Activated B cell treated with CpG ODN at 0.5 μM for 24 hours (primary cell): ENCODE measurements around the gene MRNIP. TPM values are rescaled to one million over a fixed set of nuclear protein-coding genes. Genes with fewer than 3 reads are reported as not detected.
A peak's percentile ranks its signal among the peaks of the same experiment; 100 is the strongest.

Experiments
- ATAC-seq: fragments of 200-7000 bp; cut with Tn5 transposase; one replicate; pipeline ENCODE4 v1.10.0; 2021; ENCODE audit warnings: low read depth, mild to moderate bottlenecking, moderate library complexity
- CTCF ChIA-PET: fragments of 350-600 bp; sonication (Branson Sonifier 250); formaldehyde crosslinking; loops from one replicate; lab custom pipeline; 2021; ENCODE audit warnings: antibody characterized with exemption; lab: Charles Lee
- POLR2A ChIA-PET: fragments of 350-600 bp; sonication (Branson Sonifier 250); formaldehyde crosslinking; loops from one replicate; lab custom pipeline; 2021; ENCODE audit warnings: antibody characterized with exemption; lab: Charles Lee
- DNase-seq: peaks from one replicate; pipeline ENCODE4 v3.0.0; 2022
- H3K27ac Mint-ChIP-seq: one replicate; pipeline ENCODE4 v1.8.0; 2020; ENCODE audit warnings: mixed read lengths
- H3K27me3 Mint-ChIP-seq: one replicate; pipeline ENCODE4 v1.8.0; 2021; ENCODE audit warnings: mixed read lengths
- H3K36me3 Mint-ChIP-seq: one replicate; pipeline ENCODE4 v1.8.0; 2021; ENCODE audit warnings: low read depth, mixed read lengths
- H3K4me1 Mint-ChIP-seq: one replicate; pipeline ENCODE4 v1.8.0; 2021; ENCODE audit warnings: mixed read lengths
- H3K4me3 Mint-ChIP-seq: one replicate; pipeline ENCODE4 v1.8.0; 2020; ENCODE audit warnings: mild to moderate bottlenecking, mixed read lengths
- H3K9me3 Mint-ChIP-seq: one replicate; pipeline ENCODE4 v1.8.0; 2020; ENCODE audit warnings: mixed read lengths
- intact Hi-C: fragments of 100-400 bp; cut with micrococcal nuclease; formaldehyde crosslinking; loops from one replicate; pipeline ENCODE4 v1.15.1; 2024
- total RNA-seq: library from RNA; stranded (reverse); gene quantifications from 2 replicates; pipeline ENCODE4 v1.2.3, GENCODE V29; 2022
- TF ChIP-seq, protein P1 (sequence below): fragments of 200-600 bp; IDR thresholded peaks from one replicate; pipeline ENCODE4 v1.8.0; 2022; ENCODE audit warnings: antibody characterized with exemption, mild to moderate bottlenecking

MRNIP gene, protein sequence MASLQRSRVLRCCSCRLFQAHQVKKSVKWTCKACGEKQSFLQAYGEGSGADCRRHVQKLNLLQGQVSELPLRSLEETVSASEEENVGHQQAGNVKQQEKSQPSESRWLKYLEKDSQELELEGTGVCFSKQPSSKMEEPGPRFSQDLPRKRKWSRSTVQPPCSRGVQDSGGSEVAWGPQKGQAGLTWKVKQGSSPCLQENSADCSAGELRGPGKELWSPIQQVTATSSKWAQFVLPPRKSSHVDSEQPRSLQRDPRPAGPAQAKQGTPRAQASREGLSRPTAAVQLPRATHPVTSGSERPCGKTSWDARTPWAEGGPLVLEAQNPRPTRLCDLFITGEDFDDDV
- 54.6 and 70.0 TPM in 2 replicates for total RNA-seq

DNA sequence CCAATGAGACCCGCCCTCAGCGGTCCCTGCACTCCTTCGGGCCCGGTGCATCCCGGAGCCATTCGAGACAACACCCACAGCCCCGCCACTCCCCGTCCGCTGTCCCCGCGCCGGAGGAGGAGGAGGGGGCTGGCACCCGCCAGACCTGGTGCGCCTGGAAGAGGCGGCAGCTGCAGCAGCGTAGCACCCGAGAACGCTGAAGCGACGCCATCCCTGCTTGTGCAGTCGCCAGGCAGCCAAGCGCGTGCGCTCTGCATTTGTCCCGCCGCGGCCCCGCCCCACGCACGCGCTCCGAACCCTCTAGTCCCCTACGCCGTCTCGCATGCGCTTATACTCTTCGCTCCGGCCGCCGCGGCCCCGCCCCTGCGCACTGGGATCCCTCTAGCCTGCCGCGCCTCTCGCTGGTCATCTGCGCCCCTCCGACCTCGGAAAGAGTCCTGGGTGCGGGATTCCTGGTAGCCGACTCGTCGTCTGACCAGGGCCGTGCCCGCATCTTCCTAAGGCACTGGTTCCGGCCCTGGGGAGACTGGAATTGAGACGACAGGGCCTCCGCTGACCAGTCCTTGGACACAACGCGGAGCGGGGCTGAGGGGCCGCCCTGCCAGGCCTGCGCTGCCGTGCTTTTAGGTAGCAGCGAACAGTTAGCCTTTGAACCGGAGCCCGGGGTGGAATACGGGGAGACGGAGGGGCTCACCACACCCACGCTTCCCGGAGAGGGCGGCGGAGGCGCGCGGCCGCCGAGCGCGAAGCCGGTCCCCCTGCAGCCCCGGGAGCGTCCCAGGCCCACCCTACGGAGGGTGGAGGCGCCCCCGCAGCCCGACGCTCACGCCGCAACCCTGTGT is at the start of gene MRNIP:
Gene MRNIP (minus strand): TSS at position 232 of the 842 bp plus-strand sequence. CDS start 21 bp downstream, at position 211.
- TF ChIP-seq, protein P1, sequence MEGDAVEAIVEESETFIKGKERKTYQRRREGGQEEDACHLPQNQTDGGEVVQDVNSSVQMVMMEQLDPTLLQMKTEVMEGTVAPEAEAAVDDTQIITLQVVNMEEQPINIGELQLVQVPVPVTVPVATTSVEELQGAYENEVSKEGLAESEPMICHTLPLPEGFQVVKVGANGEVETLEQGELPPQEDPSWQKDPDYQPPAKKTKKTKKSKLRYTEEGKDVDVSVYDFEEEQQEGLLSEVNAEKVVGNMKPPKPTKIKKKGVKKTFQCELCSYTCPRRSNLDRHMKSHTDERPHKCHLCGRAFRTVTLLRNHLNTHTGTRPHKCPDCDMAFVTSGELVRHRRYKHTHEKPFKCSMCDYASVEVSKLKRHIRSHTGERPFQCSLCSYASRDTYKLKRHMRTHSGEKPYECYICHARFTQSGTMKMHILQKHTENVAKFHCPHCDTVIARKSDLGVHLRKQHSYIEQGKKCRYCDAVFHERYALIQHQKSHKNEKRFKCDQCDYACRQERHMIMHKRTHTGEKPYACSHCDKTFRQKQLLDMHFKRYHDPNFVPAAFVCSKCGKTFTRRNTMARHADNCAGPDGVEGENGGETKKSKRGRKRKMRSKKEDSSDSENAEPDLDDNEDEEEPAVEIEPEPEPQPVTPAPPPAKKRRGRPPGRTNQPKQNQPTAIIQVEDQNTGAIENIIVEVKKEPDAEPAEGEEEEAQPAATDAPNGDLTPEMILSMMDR: no peak
- peaks cover 26% of the 10 kb centered on the region for H3K36me3 Mint-ChIP-seq
- intact Hi-C loops: loop anchor here (1.0 to 10.0 kb wide), 13 partner anchors 23 to 1116 kb away; partner anchors contain the start of genes CANX, MAML1, MGAT4B and RUFY1
- no peaks in the 10 kb centered on the region for H3K9me3 Mint-ChIP-seq
- ChIA-PET POLR2A (interaction anchor here (0.8 to 3.1 kb wide), 5 partner anchors 37 to 112 kb away, joined by 3 to 19 read pairs (median 4); partner anchors contain the start of gene SQSTM1), CTCF (no interaction called here)
- ATAC-seq: peak; percentile 94
- peak within 1 kb of the TSS; percentile 89 for H3K27ac Mint-ChIP-seq
- H3K4me1 Mint-ChIP-seq: peaks cover 33% of the 10 kb centered on the region
- no peaks in the 10 kb centered on the region for H3K27me3 Mint-ChIP-seq
- DNase-seq: peak; percentile 92
- H3K4me3 Mint-ChIP-seq: peak within 1 kb of the TSS; percentile 96

DNA sequence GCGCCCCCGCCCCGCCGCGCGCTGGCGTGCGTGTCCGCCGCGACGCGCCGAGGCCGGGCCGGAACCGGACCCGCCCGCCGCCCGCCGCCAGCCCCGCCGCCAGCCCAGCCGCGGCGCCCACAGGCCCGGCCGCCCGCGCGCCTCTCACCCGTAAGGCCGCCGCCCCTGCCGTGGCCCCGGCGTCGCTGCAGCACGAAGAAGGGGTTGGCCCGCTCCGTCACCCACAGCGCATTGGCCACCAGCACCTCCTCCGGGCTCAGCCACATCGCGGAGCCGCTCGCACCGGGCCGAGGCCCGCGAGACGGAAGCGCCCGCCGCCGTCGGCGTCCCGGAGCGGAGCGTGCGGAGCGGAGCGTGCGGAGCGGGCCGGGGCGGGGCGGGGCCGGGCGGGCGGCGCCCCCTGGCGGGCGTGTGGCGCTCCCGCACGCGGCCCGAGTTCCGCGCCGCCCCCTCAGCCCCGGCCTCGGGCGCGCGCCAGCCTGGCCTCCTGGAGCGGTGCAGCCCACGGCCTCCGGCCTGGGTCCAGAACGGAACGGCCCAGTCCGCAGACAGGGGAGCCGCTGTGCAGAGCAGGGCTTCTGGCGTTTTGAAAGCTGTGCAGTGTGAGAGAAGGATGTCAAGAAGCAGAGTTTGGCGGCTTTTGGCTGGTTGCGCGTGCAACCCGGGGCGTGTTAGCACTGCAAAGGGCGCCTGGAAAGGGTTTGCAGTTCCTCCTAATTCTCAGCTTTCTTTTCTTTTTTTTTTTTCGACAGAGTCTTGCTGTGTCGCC is 49.1 kb upstream of the MRNIP start, which contains the start of gene TBC1D9B:
Gene TBC1D9B (minus strand): TSS at position 342 of the 769 bp plus-strand sequence. CDS start 76 bp downstream, at position 266.
- CTCF ChIA-PET: interaction anchor here (0.7 to 2.0 kb wide), 8 partner anchors 11 to 145 kb away, joined by 3 to 11 read pairs (median 4); no protein-coding TSS in a partner anchor
- peak within 1 kb of the TSS; percentile 83 for H3K27ac Mint-ChIP-seq
- ATAC-seq (peak; percentile 90), DNase-seq (peak; percentile 74)
- H3K36me3 Mint-ChIP-seq: peaks cover 15% of the 10 kb centered on the region
- TF ChIP-seq, protein P1: no peak
- no peaks in the 10 kb centered on the region for H3K9me3 Mint-ChIP-seq
- intact Hi-C loops: loop anchor here (1.0 to 10.0 kb wide), 9 partner anchors 49 to 213 kb away; partner anchors contain the start of genes CANX, MAML1, MRNIP and RNF130
- peak within 1 kb of the TSS; percentile 87 for H3K4me3 Mint-ChIP-seq
- POLR2A ChIA-PET: interaction anchor here (0.6 to 1.1 kb wide), 4 partner anchors 54 to 87 kb away, joined by 3 to 6 read pairs (median 4); partner anchors contain the start of gene SQSTM1
- H3K4me1 Mint-ChIP-seq: peaks cover 29% of the 10 kb centered on the region
- H3K27me3 Mint-ChIP-seq: no peaks in the 10 kb centered on the region

DNA sequence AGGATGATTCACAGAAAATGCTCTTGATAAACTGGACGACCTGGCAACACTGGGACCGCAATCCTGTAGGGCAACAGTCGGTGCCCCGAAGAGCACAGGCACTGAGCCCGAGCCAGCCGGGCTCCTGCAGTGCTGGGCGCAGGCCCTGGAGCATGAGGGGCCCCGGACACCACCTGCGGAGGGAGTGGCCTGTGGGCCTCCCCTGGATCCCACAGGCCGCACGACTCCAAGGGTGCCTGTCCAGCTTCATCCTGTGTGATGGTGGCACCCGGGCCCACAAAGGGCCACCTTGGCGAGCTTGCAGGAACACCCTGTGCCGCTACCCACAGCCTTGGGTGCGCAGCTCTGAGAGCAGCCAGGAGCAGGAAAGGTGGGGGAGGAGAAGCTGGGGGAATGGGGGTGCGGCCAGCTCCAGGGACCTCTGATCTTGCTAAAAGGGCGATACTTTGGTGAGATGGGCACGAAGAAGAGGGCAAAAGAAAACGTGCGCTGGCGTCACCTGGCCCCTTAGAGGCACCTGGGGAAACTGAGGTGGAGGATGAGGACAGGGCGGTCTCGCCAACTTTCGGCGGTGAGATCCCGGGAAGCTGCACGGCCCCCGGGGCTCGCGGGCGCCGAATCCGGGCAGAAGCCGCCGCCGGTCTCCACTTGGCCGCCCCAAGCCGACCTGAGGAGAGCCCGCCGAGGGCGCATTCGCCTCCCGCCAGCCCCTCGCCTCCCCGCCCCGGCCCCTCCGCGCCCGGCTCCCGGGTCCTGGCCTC is 48.4 kb upstream of the MRNIP start:
- TF ChIP-seq, protein P1: no peak
- H3K27me3 Mint-ChIP-seq: no peaks in the 10 kb centered on the region
- peak overlapping the region; percentile 83 for H3K27ac Mint-ChIP-seq
- H3K4me3 Mint-ChIP-seq: peak overlapping the region; percentile 86
- ATAC-seq (no peak), DNase-seq (no peak)
- ChIA-PET POLR2A (interaction anchor here (0.8 to 1.4 kb wide), 5 partner anchors 10 to 86 kb away, joined by 3 to 6 read pairs (median 3); partner anchors contain the start of genes MRNIP and SQSTM1), CTCF (interaction anchor here (0.5 to 2.4 kb wide), 4 partner anchors 68 to 144 kb away, joined by 3 to 10 read pairs (median 4); no protein-coding TSS in a partner anchor)
- H3K4me1 Mint-ChIP-seq: peaks cover 29% of the 10 kb centered on the region
- intact Hi-C loops: loop anchor here (1.0 to 10.0 kb wide), 6 partner anchors 48 to 212 kb away; partner anchors contain the start of genes CANX, MAML1, MRNIP and SQSTM1
- no peaks in the 10 kb centered on the region for H3K9me3 Mint-ChIP-seq
- peaks cover 20% of the 10 kb centered on the region for H3K36me3 Mint-ChIP-seq

DNA sequence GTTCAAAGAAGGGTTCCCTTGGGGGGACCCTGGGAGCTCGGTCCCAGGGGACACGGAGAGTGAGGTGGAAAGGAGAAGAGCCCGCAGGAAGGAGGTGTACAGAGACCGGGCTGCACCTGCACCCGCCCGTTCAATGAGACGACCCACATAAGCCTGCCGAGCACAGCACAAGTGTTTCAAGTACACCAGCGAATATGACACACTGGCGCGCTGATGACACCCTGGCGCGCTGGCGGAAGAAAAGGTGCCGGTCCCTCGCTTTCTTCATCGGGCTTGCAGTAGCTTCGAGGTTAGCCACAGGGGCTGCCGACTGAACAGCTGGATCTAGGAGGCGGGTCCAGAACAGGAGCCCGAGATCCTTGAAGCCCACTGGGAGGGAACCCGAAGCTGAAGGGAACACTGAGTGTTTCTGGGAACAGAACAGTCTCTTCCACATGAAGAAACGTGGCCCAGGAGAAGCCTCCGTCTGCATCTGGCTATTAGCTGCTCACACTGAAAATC is 47.7 kb upstream of the MRNIP start:
- TF ChIP-seq, protein P1: no peak
- ATAC-seq (no peak), DNase-seq (no peak)
- Mint-ChIP-seq H3K4me3 (peak overlapping the region; percentile 86), H3K27me3 (no peaks in the 10 kb centered on the region), H3K36me3 (peaks cover 24% of the 10 kb centered on the region), H3K27ac (peak overlapping the region; percentile 83), H3K9me3 (no peaks in the 10 kb centered on the region), H3K4me1 (peaks cover 29% of the 10 kb centered on the region)
- CTCF ChIA-PET: interaction anchor here (0.5 to 2.4 kb wide), 4 partner anchors 69 to 143 kb away, joined by 3 to 10 read pairs (median 4); no protein-coding TSS in a partner anchor
- intact Hi-C loops: loop anchor here (2.0 to 10.0 kb wide), 4 partner anchors 48 to 212 kb away; partner anchors contain the start of genes CANX, MRNIP and SQSTM1
- POLR2A ChIA-PET: interaction anchor here (0.8 to 1.4 kb wide), 5 partner anchors 11 to 86 kb away, joined by 3 to 6 read pairs (median 3); partner anchors contain the start of genes MRNIP and SQSTM1
